H1 (cell line): ENCODE data around the gene THADA.

ENCODE experiments used
- CHD2 ChIP-seq: IDR thresholded peaks from 2 replicates; pipeline ENCODE4 v1.6.1; 2012; ENCODE audit warnings: low read length, improper control_type of control experiment
- CREB1 ChIP-seq: IDR thresholded peaks from 2 replicates; pipeline ENCODE4 v1.6.1; 2012; ENCODE audit warnings: inconsistent platforms
- EP300 ChIP-seq, 2 experiments: IDR thresholded peaks; 1 replicate in 1 of 2; 2 replicates in 1 of 2; pipeline ENCODE4 v1.6.1; 2011 to 2012; ENCODE audit warnings: low read depth in 2 of 2, low read length in 2 of 2, mild to moderate bottlenecking in 2 of 2, borderline replicate concordance in 1 of 2, inconsistent platforms in 1 of 2, moderate library complexity in 1 of 2
- FOSL1 ChIP-seq: IDR thresholded peaks from 2 replicates; pipeline ENCODE4 v1.6.1; 2011; ENCODE audit warnings: mild to moderate bottlenecking, low read depth, low read length, moderate library complexity; ENCODE audit not compliant: insufficient read depth
- GABPA ChIP-seq: IDR thresholded peaks from 2 replicates; pipeline ENCODE4 v1.6.1; 2011; ENCODE audit warnings: mild to moderate bottlenecking, low read length, moderate library complexity, borderline replicate concordance; ENCODE audit not compliant: insufficient read depth
- MAFK ChIP-seq: IDR thresholded peaks from 2 replicates; pipeline ENCODE4 v1.6.1; 2012; ENCODE audit warnings: low read depth, mild to moderate bottlenecking, improper control_type of control experiment, low read length
- POLR2AphosphoS5 ChIP-seq: IDR thresholded peaks from 2 replicates; pipeline ENCODE4 v1.6.1; 2011; ENCODE audit warnings: low read depth, low read length
- RFX5 ChIP-seq: IDR thresholded peaks from 2 replicates; pipeline ENCODE4 v1.6.1; 2011; ENCODE audit warnings: low read depth, low read length, improper control_type of control experiment, borderline replicate concordance
- SUZ12 ChIP-seq: fragments of 200-600 bp; sonication (generic); IDR thresholded peaks from 2 replicates; pipeline ENCODE4 v1.6.1; 2012; ENCODE audit warnings: mild to moderate bottlenecking, inconsistent platforms, low read length, moderate library complexity, mixed read lengths
- TCF12 ChIP-seq: IDR thresholded peaks from 2 replicates; pipeline ENCODE4 v1.6.1; 2011; ENCODE audit warnings: low read depth, mild to moderate bottlenecking, low read length
- TF ChIP-seq, protein P1 (sequence below), 3 experiments: IDR thresholded peaks; 1 replicate in 2 of 3; 2 replicates in 1 of 3; pipeline versions ENCODE4 v1.5.1 to v1.6.1; 2011; ENCODE audit warnings: low read length in 3 of 3, mild to moderate bottlenecking in 3 of 3, inconsistent platforms in 2 of 3, low read depth in 1 of 3, moderate library complexity in 1 of 3; ENCODE audit not compliant: insufficient read depth in 1 of 3; ENCODE audit errors: control extremely low read depth in 1 of 3

DNA sequence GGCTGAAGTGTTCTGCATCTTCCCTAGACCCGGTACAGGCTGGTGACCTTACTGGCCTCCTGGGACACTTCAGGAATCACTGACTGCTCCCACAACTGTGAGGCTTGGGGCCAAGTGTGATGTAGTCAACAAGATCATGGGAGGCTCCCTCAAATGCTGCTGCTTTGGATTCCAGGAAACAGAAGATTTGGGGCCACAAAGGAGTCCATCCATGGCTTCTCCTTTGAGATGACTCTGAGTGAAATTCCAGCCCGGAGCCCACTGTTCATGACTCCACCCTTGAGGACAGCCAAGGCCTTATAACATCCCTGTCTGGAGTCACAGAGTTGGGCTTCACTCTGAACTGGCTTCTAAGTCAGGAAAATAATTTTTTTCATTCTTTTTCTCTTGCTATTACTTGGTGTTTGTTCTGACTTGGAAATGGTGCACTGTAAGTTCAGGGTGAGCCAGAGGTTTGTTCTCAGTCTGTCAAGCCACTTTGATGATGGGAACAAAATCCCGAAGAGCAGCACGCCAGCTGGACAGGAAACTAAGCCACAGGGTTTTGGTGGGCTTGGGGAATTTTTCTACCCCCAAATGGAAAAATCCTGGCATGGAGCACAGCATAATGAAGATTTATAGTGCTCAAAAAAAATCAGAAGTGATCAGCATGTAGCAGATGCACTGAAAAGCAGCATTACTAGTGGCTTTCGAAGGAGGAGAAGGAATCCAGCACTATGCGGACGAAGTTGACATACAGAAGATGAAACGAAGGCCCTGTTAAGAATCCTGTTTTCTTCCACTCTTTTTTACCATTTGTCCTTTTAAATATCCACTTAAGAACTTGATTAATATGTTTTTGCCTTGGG, 271.4 kb downstream of the THADA start:
- TF ChIP-seq, protein P1, sequence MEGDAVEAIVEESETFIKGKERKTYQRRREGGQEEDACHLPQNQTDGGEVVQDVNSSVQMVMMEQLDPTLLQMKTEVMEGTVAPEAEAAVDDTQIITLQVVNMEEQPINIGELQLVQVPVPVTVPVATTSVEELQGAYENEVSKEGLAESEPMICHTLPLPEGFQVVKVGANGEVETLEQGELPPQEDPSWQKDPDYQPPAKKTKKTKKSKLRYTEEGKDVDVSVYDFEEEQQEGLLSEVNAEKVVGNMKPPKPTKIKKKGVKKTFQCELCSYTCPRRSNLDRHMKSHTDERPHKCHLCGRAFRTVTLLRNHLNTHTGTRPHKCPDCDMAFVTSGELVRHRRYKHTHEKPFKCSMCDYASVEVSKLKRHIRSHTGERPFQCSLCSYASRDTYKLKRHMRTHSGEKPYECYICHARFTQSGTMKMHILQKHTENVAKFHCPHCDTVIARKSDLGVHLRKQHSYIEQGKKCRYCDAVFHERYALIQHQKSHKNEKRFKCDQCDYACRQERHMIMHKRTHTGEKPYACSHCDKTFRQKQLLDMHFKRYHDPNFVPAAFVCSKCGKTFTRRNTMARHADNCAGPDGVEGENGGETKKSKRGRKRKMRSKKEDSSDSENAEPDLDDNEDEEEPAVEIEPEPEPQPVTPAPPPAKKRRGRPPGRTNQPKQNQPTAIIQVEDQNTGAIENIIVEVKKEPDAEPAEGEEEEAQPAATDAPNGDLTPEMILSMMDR (IDR thresholded peaks at IDR 0.05; ENCODE audit: control extremely low read depth in 1 of 3, insufficient read depth in 1 of 3, low read depth in 1 of 3, low read length in 3 of 3) = no peak
- TF ChIP-seq POLR2AphosphoS5 (no peak), EP300 (IDR thresholded peaks at IDR 0.05; ENCODE audit: borderline replicate concordance in 1 of 2, low read depth in 2 of 2, low read length in 2 of 2) (no peak), SUZ12 (no peak), CHD2 (no peak), TCF12 (no peak), CREB1 (no peak), GABPA (no peak), MAFK (no peak), RFX5 (no peak), FOSL1 (no peak)
